Measurements from ENCODE around the gene TMEM132C.
A peak's percentile ranks its signal among the peaks of the same experiment; 100 is the strongest.

Gene TMEM132C

GRCh38 chr12:128394137-128394536 is 127.2 kb downstream of the TMEM132C start:
- H3K27ac ChIP-seq, result no peak overlapping the region
- no peak overlapping the region for H3K4me3 ChIP-seq
- no peaks in the 10 kb centered on the region for H3K27me3 ChIP-seq
- H4K20me1 ChIP-seq, result no peaks in the 10 kb centered on the region; a peak in 1 of 22 replicates
- H3K36me3 ChIP-seq, result no peaks in the 10 kb centered on the region
- H3K4me2 ChIP-seq, result no peak overlapping the region
- H3K9me3 ChIP-seq (replicated peaks in 1 of 11), result peaks cover 3 to 13% (median 8%) of the 10 kb centered on the region in 11 experiments; a peak in 13 of 22 replicates
- TF ChIP-seq Cebpa-rat (IDR thresholded peaks at IDR 0.05), result no peak
- peaks cover 2 to 34% (median 17%) of the 10 kb centered on the region in 10 experiments; a peak in 18 of 20 replicates for H3K4me1 ChIP-seq
- no peak overlapping the region for H3K9ac ChIP-seq

GRCh38 chr12:128399253-128399652 is 132.3 kb downstream of the TMEM132C start:
- Histone ChIP-seq H3K9me3 (replicated peaks in 1 of 11) (peaks cover 0 to 4% (median 0%) of the 10 kb centered on the region in 11 experiments; a peak in 5 of 22 replicates), H3K9ac (no peak overlapping the region), H3K27ac (no peak overlapping the region), H3K4me3 (no peak overlapping the region), H3K36me3 (no peaks in the 10 kb centered on the region), H4K20me1 (no peaks in the 10 kb centered on the region), H3K4me1 (peaks cover 0 to 12% (median 7%) of the 10 kb centered on the region in 10 experiments; a peak in 10 of 20 replicates), H3K27me3 (no peaks in the 10 kb centered on the region), H3K4me2 (no peak overlapping the region)
- TF ChIP-seq Cebpa-rat (IDR thresholded peaks at IDR 0.05), result no peak

GRCh38 chr12:128402486-128403243 is 135.7 kb downstream of the TMEM132C start:
- Histone ChIP-seq H3K36me3 (no peaks in the 10 kb centered on the region), H3K27ac (no peak overlapping the region), H3K9ac (no peak overlapping the region), H3K4me2 (no peak overlapping the region), H3K9me3 (replicated peaks in 1 of 11) (peaks cover 11 to 19% (median 18%) of the 10 kb centered on the region in 11 experiments; a peak in 21 of 22 replicates), H3K4me1 (peaks cover 0 to under 1% (median 0%) of the 10 kb centered on the region in 10 experiments; a peak in 2 of 20 replicates), H3K27me3 (no peaks in the 10 kb centered on the region), H3K4me3 (no peak overlapping the region), H4K20me1 (no peaks in the 10 kb centered on the region)
- no peak for TF ChIP-seq Cebpa-rat (IDR thresholded peaks at IDR 0.05)

GRCh38 chr12:128408669-128409068 is 141.7 kb downstream of the TMEM132C start:
- no peak for TF ChIP-seq Cebpa-rat (IDR thresholded peaks at IDR 0.05)
- Histone ChIP-seq H3K9me3 (replicated peaks in 1 of 11) (peaks cover 12 to 20% (median 18%) of the 10 kb centered on the region in 11 experiments; a peak in 21 of 22 replicates), H4K20me1 (no peaks in the 10 kb centered on the region), H3K4me3 (no peak overlapping the region), H3K9ac (no peak overlapping the region), H3K4me2 (no peak overlapping the region), H3K4me1 (no peaks in the 10 kb centered on the region), H3K36me3 (no peaks in the 10 kb centered on the region), H3K27me3 (no peaks in the 10 kb centered on the region), H3K27ac (no peak overlapping the region)

GRCh38 chr12:128415036-128415560 is 148.1 kb downstream of the TMEM132C start:
- no peak for TF ChIP-seq Cebpa-rat (IDR thresholded peaks at IDR 0.05)
- H3K4me1 ChIP-seq, result peaks cover 0 to 17% (median 11%) of the 10 kb centered on the region in 10 experiments; a peak in 14 of 20 replicates
- no peak overlapping the region for H3K4me3 ChIP-seq
- no peaks in the 10 kb centered on the region for H4K20me1 ChIP-seq
- no peaks in the 10 kb centered on the region for H3K27me3 ChIP-seq
- H3K9me3 ChIP-seq (replicated peaks in 1 of 11), result no peaks in the 10 kb centered on the region; a peak in 1 of 22 replicates
- H3K9ac ChIP-seq, result no peak overlapping the region
- H3K27ac ChIP-seq, result no peak overlapping the region
- no peak overlapping the region for H3K4me2 ChIP-seq
- no peaks in the 10 kb centered on the region for H3K36me3 ChIP-seq

GRCh38 chr12:128418944-128419343 is 152.0 kb downstream of the TMEM132C start:
- H3K4me2 ChIP-seq, result peak overlapping the region in 8 of 11 experiments; percentile 31 to 54 (median 43); a peak in 16 of 22 replicates
- H3K4me3 ChIP-seq, result no peak overlapping the region
- H3K9ac ChIP-seq, result no peak overlapping the region

GRCh38 chr12:128420163-128420562 is 153.2 kb downstream of the TMEM132C start:
- no peak for TF ChIP-seq Cebpa-rat (IDR thresholded peaks at IDR 0.05)
- no peaks in the 10 kb centered on the region for H4K20me1 ChIP-seq
- no peaks in the 10 kb centered on the region for H3K36me3 ChIP-seq
- H3K27me3 ChIP-seq, result no peaks in the 10 kb centered on the region
- H3K9ac ChIP-seq, result no peak overlapping the region
- peaks cover 0 to 5% (median 0%) of the 10 kb centered on the region in 11 experiments; a peak in 1 of 22 replicates for H3K9me3 ChIP-seq (replicated peaks in 1 of 11)
- H3K4me3 ChIP-seq, result no peak overlapping the region
- no peak overlapping the region for H3K4me2 ChIP-seq
- no peak overlapping the region for H3K27ac ChIP-seq
- peaks cover 0 to 17% (median 11%) of the 10 kb centered on the region in 10 experiments; a peak in 14 of 20 replicates for H3K4me1 ChIP-seq

More at GRCh38 chr12:128418944-128419343, 152.0 kb downstream of the TMEM132C start:
- H3K27ac ChIP-seq, result no peak overlapping the region
- H3K4me1 ChIP-seq, result peaks cover 0 to 17% (median 11%) of the 10 kb centered on the region in 10 experiments; a peak in 14 of 20 replicates
- no peaks in the 10 kb centered on the region for H3K27me3 ChIP-seq
- no peak for TF ChIP-seq Cebpa-rat (IDR thresholded peaks at IDR 0.05)
- H4K20me1 ChIP-seq, result no peaks in the 10 kb centered on the region
- H3K36me3 ChIP-seq, result no peaks in the 10 kb centered on the region
- H3K9me3 ChIP-seq (replicated peaks in 1 of 11), result peaks cover 0 to 5% (median 0%) of the 10 kb centered on the region in 11 experiments; a peak in 1 of 22 replicates

GRCh38 chr12:128421375-128421774 is 154.4 kb downstream of the TMEM132C start:
- Histone ChIP-seq H3K9me3 (replicated peaks in 1 of 11) (0 out of 22 replicates have a peak, but pooled peaks cover 0 to 5% (median 0%) of the 10 kb centered on the region in 11 experiments), H3K4me3 (no peak overlapping the region), H3K4me2 (no peak overlapping the region), H3K4me1 (peaks cover 0 to 17% (median 11%) of the 10 kb centered on the region in 10 experiments; a peak in 14 of 20 replicates), H3K27me3 (no peaks in the 10 kb centered on the region), H4K20me1 (no peaks in the 10 kb centered on the region), H3K27ac (no peak overlapping the region), H3K9ac (no peak overlapping the region), H3K36me3 (no peaks in the 10 kb centered on the region)
- TF ChIP-seq Cebpa-rat (IDR thresholded peaks at IDR 0.05), result no peak

GRCh38 chr12:128423205-128423604 is 156.2 kb downstream of the TMEM132C start:
- no peaks in the 10 kb centered on the region for H3K36me3 ChIP-seq
- no peak overlapping the region for H3K4me3 ChIP-seq
- TF ChIP-seq Cebpa-rat (IDR thresholded peaks at IDR 0.05), result no peak
- H3K4me2 ChIP-seq, result no peak overlapping the region
- no peaks in the 10 kb centered on the region for H3K27me3 ChIP-seq
- H3K4me1 ChIP-seq, result peaks cover 0 to 13% (median 11%) of the 10 kb centered on the region in 10 experiments; a peak in 14 of 20 replicates
- H3K9ac ChIP-seq, result no peak overlapping the region
- H3K27ac ChIP-seq, result no peak overlapping the region
- H3K9me3 ChIP-seq (replicated peaks in 1 of 11), result 0 out of 22 replicates have a peak, but pooled peaks cover 0 to 5% (median 0%) of the 10 kb centered on the region in 11 experiments
- H4K20me1 ChIP-seq, result no peaks in the 10 kb centered on the region
